Neural progenitor cell (in vitro differentiated cells): Measurements from ENCODE around the gene ANKRD33. TPM values are rescaled to one million over a fixed set of nuclear protein-coding genes. Genes with fewer than 3 reads are reported as not detected.
A peak's percentile ranks its signal among the peaks of the same experiment; 100 is the strongest.

Experiments
- DNase-seq: peaks from one replicate; pipeline ENCODE4 v3.0.0-alpha.2; 2016; ENCODE audit warnings: low spot score
- H2AFZ ChIP-seq: fragments of 200-600 bp; sonication (generic); replicated peaks from 2 replicates; pipeline ENCODE4 v1.6.1; 2016; ENCODE audit warnings: antibody characterized with exemption
- H3F3A ChIP-seq: fragments of 200-600 bp; sonication (generic); 2 replicates; pipeline ENCODE4 v1.6.1; 2016; ENCODE audit warnings: antibody characterized with exemption, low read depth
- H3K27ac ChIP-seq: fragments of 200-600 bp; sonication (generic); 2 replicates; pipeline ENCODE4 v1.5.1; 2016; ENCODE audit warnings: mild to moderate bottlenecking
- H3K27me3 ChIP-seq: fragments of 200-600 bp; sonication (generic); 2 replicates; pipeline ENCODE4 v1.6.1; 2016; ENCODE audit warnings: mild to moderate bottlenecking, moderate library complexity
- H3K36me3 ChIP-seq: fragments of 200-600 bp; sonication (generic); 2 replicates; pipeline ENCODE4 v1.5.1; 2016
- H3K4me1 ChIP-seq: fragments of 200-600 bp; sonication (generic); 2 replicates; pipeline ENCODE4 v1.6.1; 2016; ENCODE audit warnings: mixed run types
- H3K4me2 ChIP-seq: fragments of 200-600 bp; sonication (generic); 2 replicates; pipeline ENCODE4 v1.6.1; 2016
- H3K4me3 ChIP-seq: fragments of 200-600 bp; sonication (generic); 2 replicates; pipeline ENCODE4 v1.5.1; 2016
- H3K79me2 ChIP-seq: fragments of 200-600 bp; sonication (generic); 2 replicates; pipeline ENCODE4 v1.6.1; 2016; ENCODE audit warnings: low read depth
- H3K9ac ChIP-seq: fragments of 200-600 bp; sonication (generic); 2 replicates; pipeline ENCODE4 v1.6.1; 2016
- H3K9me3 ChIP-seq: fragments of 200-600 bp; sonication (generic); 2 replicates; pipeline ENCODE4 v1.5.1; 2016; ENCODE audit warnings: low read depth
- H4K20me1 ChIP-seq: fragments of 200-600 bp; sonication (generic); 2 replicates; pipeline ENCODE4 v1.6.1; 2016; ENCODE audit warnings: low read depth
- H3K27ac Mint-ChIP-seq: 3 replicates; pipeline ENCODE4 v1.8.0; 2021; ENCODE audit warnings: mixed read lengths
- H3K27me3 Mint-ChIP-seq: 2 replicates; pipeline ENCODE4 v1.8.0; 2022; ENCODE audit warnings: low read depth, mild to moderate bottlenecking, inconsistent platforms, moderate library complexity, mixed read lengths; ENCODE audit not compliant: insufficient read depth
- H3K36me3 Mint-ChIP-seq: 3 replicates; pipeline ENCODE4 v1.8.0; 2021; ENCODE audit warnings: mixed read lengths
- H3K4me1 Mint-ChIP-seq: 3 replicates; pipeline ENCODE4 v1.8.0; 2021; ENCODE audit warnings: mixed read lengths
- H3K4me3 Mint-ChIP-seq: 3 replicates; pipeline ENCODE4 v1.8.0; 2021; ENCODE audit warnings: mild to moderate bottlenecking, moderate library complexity, mixed read lengths
- H3K9me3 Mint-ChIP-seq: 3 replicates; pipeline ENCODE4 v1.8.0; 2020; ENCODE audit warnings: mixed read lengths
- CTCF ChIP-seq: fragments of 200-600 bp; sonication (generic); IDR thresholded peaks from 2 replicates; pipeline ENCODE4 v1.5.1; 2017; ENCODE audit warnings: antibody characterized with exemption, mild to moderate bottlenecking
- EZH2 ChIP-seq: fragments of 200-600 bp; sonication (generic); IDR thresholded peaks from 2 replicates; pipeline ENCODE4 v1.6.1; 2017; ENCODE audit warnings: antibody characterized with exemption, mild to moderate bottlenecking, moderate library complexity
- EZH2phosphoT487 ChIP-seq: fragments of 200-600 bp; sonication (generic); IDR thresholded peaks from 2 replicates; pipeline ENCODE4 v1.6.1; 2017; ENCODE audit warnings: antibody characterized with exemption
- total RNA-seq: library from RNA; depleted of rRNA; stranded (reverse); fragments of >200 nt; gene quantifications from 2 replicates; pipeline ENCODE4 v1.2.3, GENCODE V29; 2015; ENCODE audit warnings: low replicate concordance

ANKRD33 gene
- total RNA-seq = 0.39 and 0.46 TPM in 2 replicates

- H3K9me3 Mint-ChIP-seq = no peaks in the 10 kb centered on the region
- Histone ChIP-seq H3K4me1 (peaks cover 6% of the 10 kb centered on the region), H3K36me3 (no peaks in the 10 kb centered on the region), H3K27me3 (peaks cover 3% of the 10 kb centered on the region), H3K4me3 (peak within 1 kb of the TSS; percentile 33), H4K20me1 (no peaks in the 10 kb centered on the region), H3K9me3 (no peaks in the 10 kb centered on the region), H3K9ac (no peak within 1 kb of the TSS), H3K27ac (no peak within 1 kb of the TSS), H3K4me2 (peak within 1 kb of the TSS; percentile 70), H2AFZ (no peak within 1 kb of the TSS), H3K79me2 (no peaks in the 10 kb centered on the region), H3F3A (peaks cover 5% of the 10 kb centered on the region)
- no peaks in the 10 kb centered on the region for H3K36me3 Mint-ChIP-seq
- peak within 1 kb of the TSS; percentile 53 for H3K27ac Mint-ChIP-seq
- peak; percentile 90 for DNase-seq
- TF ChIP-seq CTCF = no peak
- no peak for TF ChIP-seq EZH2phosphoT487
- TF ChIP-seq EZH2 = no peak
- peaks cover 22% of the 10 kb centered on the region for H3K27me3 Mint-ChIP-seq
- H3K4me3 Mint-ChIP-seq = peak within 1 kb of the TSS; percentile 63
- H3K4me1 Mint-ChIP-seq = peaks cover 13% of the 10 kb centered on the region
Observed at GRCh38 chr12:51887476-51888315, at the start of gene ANKRD33. Gene ANKRD33 (plus strand): TSS chr12:51888103. CDS start chr12:51888187, 84 bp downstream.

- peaks cover 12% of the 10 kb centered on the region for H3K27me3 Mint-ChIP-seq
- no peaks in the 10 kb centered on the region for H3K9me3 ChIP-seq
- H3K27ac ChIP-seq = peak overlapping the region; percentile 94
- H3K36me3 Mint-ChIP-seq = peaks cover 6% of the 10 kb centered on the region
- DNase-seq = no peak
- peaks cover 98% of the 10 kb centered on the region for H4K20me1 ChIP-seq
- no peaks in the 10 kb centered on the region for H3K27me3 ChIP-seq
- peak overlapping the region; percentile 67 for H3K27ac Mint-ChIP-seq
- peak overlapping the region; percentile 71 for H3K4me2 ChIP-seq
- H3K4me1 Mint-ChIP-seq = peaks cover 78% of the 10 kb centered on the region
- H3K4me3 Mint-ChIP-seq = no peak overlapping the region
- no peaks in the 10 kb centered on the region for H3K36me3 ChIP-seq
- H3F3A ChIP-seq = peaks cover 64% of the 10 kb centered on the region
- peaks cover 88% of the 10 kb centered on the region for H3K4me1 ChIP-seq
- TF ChIP-seq EZH2 (no peak), CTCF (no peak), EZH2phosphoT487 (no peak)
- H3K9ac ChIP-seq = no peak overlapping the region
- peaks cover 85% of the 10 kb centered on the region for H3K79me2 ChIP-seq
- H2AFZ ChIP-seq = no peak overlapping the region
- no peaks in the 10 kb centered on the region for H3K9me3 Mint-ChIP-seq
- no peak overlapping the region for H3K4me3 ChIP-seq
Observed at GRCh38 chr12:51838762-51839161, 49.1 kb upstream of the ANKRD33 start.

- no peaks in the 10 kb centered on the region for H3K27me3 ChIP-seq
- TF ChIP-seq CTCF (no peak), EZH2 (no peak), EZH2phosphoT487 (no peak)
- H3K79me2 ChIP-seq = peaks cover 85% of the 10 kb centered on the region
- peak overlapping the region; percentile 71 for H3K4me2 ChIP-seq
- Mint-ChIP-seq H3K27ac (peak overlapping the region; percentile 67), H3K9me3 (no peaks in the 10 kb centered on the region), H3K27me3 (peaks cover 15% of the 10 kb centered on the region), H3K4me3 (peak overlapping the region; percentile 34), H3K4me1 (peaks cover 81% of the 10 kb centered on the region), H3K36me3 (peaks cover 3% of the 10 kb centered on the region)
- no peaks in the 10 kb centered on the region for H3K9me3 ChIP-seq
- peaks cover 99% of the 10 kb centered on the region for H4K20me1 ChIP-seq
- H3F3A ChIP-seq = peaks cover 64% of the 10 kb centered on the region
- H3K36me3 ChIP-seq = no peaks in the 10 kb centered on the region
- H3K4me3 ChIP-seq = peak overlapping the region; percentile 9
- no peak overlapping the region for H3K9ac ChIP-seq
- H2AFZ ChIP-seq = no peak overlapping the region
- DNase-seq = peak; percentile 73
- H3K27ac ChIP-seq = peak overlapping the region; percentile 47
- H3K4me1 ChIP-seq = peaks cover 87% of the 10 kb centered on the region
Observed at GRCh38 chr12:51839310-51839947, 48.5 kb upstream of the ANKRD33 start.
